ENCODE data around the gene XYLT2.

- TF ChIP-seq CTCF (IDR thresholded peaks at IDR 0.05; ENCODE audit: low read depth, low read length) (no peak), POLR2A (IDR thresholded peaks at IDR 0.05; ENCODE audit: extremely low read depth, insufficient read length) (no peak), MYC (IDR thresholded peaks at IDR 0.05; ENCODE audit: low read depth, low read length) (no peak)
- TF ChIP-seq, protein P1, sequence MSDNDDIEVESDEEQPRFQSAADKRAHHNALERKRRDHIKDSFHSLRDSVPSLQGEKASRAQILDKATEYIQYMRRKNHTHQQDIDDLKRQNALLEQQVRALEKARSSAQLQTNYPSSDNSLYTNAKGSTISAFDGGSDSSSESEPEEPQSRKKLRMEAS (IDR thresholded peaks at IDR 0.05; ENCODE audit: low read depth, low read length), result no peak
Observed at GRCh38 chr17:50318501-50319285, 27.2 kb upstream of the XYLT2 start.

All from NB4 (cell line).